ENCODE results near the gene SPEG.

SPEG gene

DNA sequence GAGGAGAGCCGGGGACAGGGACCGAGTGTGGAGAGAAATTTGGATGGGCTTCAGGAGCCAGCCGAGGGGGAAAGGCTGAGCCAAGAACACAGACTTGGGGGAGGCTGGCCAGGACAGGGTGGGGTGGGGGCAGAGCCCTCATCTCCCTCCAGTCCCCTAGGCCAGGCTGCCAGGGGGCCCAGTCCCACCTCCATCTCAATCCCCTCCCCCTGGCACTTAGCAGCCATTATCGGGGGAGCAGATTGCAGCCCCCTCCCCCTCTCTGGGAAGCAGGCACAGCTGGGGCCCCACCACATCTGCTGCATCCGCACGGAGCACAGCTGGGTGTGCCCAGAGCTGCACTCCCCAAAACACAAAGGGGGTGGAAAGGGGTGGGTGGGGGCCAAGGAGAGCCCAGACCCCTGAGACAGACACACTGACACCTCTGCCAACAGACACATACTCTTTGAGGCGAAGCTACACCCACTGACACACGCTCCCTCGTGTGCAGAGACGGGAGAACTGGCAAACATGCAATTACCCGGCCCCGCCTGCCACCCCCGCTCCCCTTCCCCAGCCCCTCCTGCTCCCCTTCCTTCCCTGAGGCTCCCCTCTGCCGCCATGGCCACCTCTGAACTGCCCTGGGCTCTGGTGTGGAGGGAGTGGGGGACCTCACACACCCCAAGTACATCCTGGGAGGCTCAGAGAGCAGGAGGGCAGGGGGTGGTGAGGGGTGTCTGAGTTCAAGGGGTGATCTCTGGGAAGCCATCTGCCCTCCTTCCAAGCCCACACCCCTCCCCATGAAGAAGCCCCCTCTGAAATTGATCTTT, 74.5 kb downstream of the SPEG start:
- in situ Hi-C loops (cut with HindIII; ENCODE audit: low sequenced_read_pairs): no loop called here
- TF ChIP-seq, protein P1, sequence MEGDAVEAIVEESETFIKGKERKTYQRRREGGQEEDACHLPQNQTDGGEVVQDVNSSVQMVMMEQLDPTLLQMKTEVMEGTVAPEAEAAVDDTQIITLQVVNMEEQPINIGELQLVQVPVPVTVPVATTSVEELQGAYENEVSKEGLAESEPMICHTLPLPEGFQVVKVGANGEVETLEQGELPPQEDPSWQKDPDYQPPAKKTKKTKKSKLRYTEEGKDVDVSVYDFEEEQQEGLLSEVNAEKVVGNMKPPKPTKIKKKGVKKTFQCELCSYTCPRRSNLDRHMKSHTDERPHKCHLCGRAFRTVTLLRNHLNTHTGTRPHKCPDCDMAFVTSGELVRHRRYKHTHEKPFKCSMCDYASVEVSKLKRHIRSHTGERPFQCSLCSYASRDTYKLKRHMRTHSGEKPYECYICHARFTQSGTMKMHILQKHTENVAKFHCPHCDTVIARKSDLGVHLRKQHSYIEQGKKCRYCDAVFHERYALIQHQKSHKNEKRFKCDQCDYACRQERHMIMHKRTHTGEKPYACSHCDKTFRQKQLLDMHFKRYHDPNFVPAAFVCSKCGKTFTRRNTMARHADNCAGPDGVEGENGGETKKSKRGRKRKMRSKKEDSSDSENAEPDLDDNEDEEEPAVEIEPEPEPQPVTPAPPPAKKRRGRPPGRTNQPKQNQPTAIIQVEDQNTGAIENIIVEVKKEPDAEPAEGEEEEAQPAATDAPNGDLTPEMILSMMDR (IDR thresholded peaks at IDR 0.05; ENCODE audit: low read depth, low read length, missing control alignments): no peak
- H3K4me3 ChIP-seq (ENCODE audit: low read depth, low read length): no peak overlapping the region
- no peak for DNase-seq (ENCODE audit: low read depth)

DNA sequence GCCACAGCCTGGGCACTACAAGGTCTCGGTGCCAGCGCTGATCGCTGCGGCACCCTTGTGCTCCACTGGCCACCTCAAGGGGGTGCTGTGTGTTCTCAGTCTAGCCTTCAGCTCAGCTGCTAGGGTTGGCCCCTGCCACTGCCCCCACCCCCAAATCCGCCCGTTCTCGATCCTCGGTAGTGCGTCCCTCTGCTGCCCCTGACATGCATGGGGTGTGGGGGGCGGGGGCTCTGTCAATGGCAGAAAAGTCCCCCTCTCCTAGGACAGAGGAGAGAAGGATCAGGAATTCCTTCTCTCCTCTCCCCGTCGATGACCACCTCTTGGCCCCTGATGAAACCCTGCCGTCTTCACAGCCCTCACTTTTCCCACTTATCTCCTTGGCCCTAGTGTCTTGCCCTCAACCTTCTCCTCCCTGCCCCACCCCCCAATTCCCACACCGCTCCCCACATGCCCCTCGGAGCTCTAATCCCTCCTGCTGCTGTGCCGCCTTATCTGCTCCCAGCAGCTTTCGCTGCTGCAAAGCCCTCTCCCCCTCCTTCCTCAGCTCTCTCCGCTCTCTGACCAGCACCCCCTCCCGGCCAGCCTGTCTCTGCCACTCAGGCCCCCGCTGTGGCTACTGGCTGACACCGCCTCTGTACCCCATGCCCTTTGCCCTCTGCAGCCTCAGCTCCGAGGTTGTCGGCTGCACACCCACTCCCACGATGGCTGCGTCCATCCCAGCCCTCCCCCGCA, 75.3 kb downstream of the SPEG start:
- in situ Hi-C loops (cut with HindIII; ENCODE audit: low sequenced_read_pairs): no loop called here
- DNase-seq (ENCODE audit: low read depth): no peak
- H3K4me3 ChIP-seq (ENCODE audit: low read depth, low read length): no peak overlapping the region
- TF ChIP-seq, protein P1 (IDR thresholded peaks at IDR 0.05; ENCODE audit: low read depth, low read length, missing control alignments): peak; percentile 81

DNA sequence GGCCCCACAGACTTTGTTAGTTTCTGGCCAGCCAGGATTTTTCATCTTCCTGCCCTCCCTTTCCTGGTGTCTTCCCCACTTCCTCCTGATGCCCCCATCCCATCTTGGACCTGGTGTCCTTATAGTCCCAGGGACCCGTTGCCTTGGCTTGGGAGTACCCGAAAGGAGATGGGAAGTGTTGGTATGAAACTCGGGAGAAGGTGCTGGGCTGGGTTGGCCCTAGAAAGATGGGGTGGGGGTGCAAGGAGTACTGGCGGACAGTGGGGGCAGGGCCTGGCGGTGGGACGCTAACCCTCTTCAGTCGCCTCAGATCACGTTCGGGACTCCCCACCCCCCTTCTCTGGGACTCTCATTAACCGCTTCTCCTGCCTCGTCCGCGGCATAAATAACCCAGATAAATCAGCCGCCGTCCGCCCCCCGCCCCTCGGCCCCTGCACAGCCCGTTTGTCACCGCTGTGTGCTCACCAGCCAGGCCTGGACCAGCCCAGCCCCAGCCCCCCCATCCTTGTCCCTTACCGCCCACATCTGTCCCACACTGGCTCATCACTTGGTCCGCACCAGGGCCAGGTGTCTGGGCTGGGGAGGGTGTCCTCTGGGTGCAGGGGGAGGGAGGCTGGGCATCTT, 76.0 kb downstream of the SPEG start:
- H3K4me3 ChIP-seq (ENCODE audit: low read depth, low read length): no peak overlapping the region
- in situ Hi-C loops (cut with HindIII; ENCODE audit: low sequenced_read_pairs): no loop called here
- DNase-seq (ENCODE audit: low read depth): no peak
- TF ChIP-seq, protein P1 (IDR thresholded peaks at IDR 0.05; ENCODE audit: low read depth, low read length, missing control alignments): no peak

DNA sequence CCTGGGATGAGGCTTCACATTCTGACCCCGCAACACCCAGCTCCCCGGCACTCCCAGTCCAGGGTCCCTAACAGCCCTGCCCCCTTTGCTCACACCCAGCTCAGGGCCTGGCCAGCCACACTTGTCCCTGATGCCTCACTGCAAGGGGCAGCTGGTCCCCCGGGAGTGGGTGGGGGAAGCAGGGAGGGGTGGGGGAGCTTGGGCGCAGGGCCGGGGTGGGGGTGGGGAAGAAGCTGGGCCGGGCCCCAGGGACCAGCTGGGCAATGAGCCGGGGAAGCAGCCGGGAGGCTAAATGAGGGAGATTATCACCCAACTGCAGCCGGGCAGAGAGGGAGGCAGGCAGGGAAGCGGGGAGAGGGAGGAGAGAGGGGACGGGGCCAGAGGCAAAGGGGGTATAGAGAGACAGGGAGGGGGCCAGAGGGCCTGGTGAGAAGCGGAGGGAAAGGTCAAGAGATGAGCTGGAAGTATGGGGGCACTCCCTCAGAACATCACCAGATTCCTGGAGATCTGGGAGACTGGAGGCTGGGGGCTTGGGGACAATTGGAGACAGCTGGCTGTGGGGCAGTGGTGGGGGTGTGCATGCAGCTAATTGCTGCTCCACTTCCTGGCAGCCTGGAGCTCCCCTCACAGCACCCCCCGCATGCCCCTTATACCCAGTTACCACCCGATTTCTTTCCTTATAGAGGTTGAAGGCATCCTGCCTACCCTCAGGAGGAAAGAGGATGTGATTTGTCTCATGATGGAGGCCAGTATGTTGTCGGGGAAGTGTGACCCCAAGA, 77.1 kb downstream of the SPEG start:
- no peak overlapping the region for H3K4me3 ChIP-seq (ENCODE audit: low read depth, low read length)
- TF ChIP-seq, protein P1 (IDR thresholded peaks at IDR 0.05; ENCODE audit: low read depth, low read length, missing control alignments): no peak
- DNase-seq (ENCODE audit: low read depth): no peak
- in situ Hi-C loops (cut with HindIII; ENCODE audit: low sequenced_read_pairs): no loop called here

DNA sequence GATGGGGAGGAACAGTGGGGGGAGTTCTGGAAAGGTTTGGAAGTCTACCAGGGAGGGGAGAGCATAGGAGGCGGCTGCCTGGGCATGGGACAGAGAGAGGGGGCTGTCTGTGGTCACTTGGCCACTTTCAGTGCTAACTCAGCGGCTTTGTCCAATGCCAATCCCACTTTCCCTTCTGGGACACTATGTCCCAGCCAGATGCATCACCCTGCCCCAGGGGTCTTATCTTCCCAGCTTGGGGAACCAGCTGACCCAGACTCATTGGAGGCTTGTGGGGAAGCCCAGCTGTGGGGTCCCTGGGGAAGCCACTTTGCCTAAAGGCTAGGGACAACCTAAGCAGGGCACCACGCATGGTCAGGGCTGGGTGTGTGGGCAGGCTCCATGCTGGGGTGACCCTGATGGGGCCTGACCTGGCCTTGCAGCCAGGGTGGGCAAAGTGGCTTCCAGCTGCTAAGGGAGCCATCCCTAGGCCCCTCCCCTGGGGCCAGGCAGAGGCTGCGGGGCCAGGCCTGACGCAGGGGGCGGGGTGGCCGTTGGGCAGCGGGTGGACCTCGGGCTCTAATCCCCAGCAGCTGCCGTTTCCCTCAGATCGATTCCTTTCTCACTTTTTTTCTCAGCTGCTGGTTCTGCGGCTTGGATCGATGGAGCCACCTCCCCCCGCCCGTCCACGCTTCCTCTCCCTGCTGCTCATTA, 78.0 kb downstream of the SPEG start:
- in situ Hi-C loops (cut with HindIII; ENCODE audit: low sequenced_read_pairs): no loop called here
- TF ChIP-seq, protein P1 (IDR thresholded peaks at IDR 0.05; ENCODE audit: low read depth, low read length, missing control alignments): no peak
- no peak overlapping the region for H3K4me3 ChIP-seq (ENCODE audit: low read depth, low read length)
- no peak for DNase-seq (ENCODE audit: low read depth)

All from astrocyte of the cerebellum (primary cell).